NOMO-1 treated with DMSO at 0.1 percent for 48 hours (cell line): ENCODE measurements around the gene DNAJC1.
"Not testable (repeated sequence)": the region's sequence is repeated elsewhere in the genome, so short reads cannot be mapped to it uniquely, and the experiment has no call there.

Experiments used
- DNase-seq: peaks from one replicate; lab custom pipeline; 2025; ENCODE audit not compliant: unreplicated experiment; lab: John Stamatoyannopoulos, UW

The DNAJC1 gene

DNA sequence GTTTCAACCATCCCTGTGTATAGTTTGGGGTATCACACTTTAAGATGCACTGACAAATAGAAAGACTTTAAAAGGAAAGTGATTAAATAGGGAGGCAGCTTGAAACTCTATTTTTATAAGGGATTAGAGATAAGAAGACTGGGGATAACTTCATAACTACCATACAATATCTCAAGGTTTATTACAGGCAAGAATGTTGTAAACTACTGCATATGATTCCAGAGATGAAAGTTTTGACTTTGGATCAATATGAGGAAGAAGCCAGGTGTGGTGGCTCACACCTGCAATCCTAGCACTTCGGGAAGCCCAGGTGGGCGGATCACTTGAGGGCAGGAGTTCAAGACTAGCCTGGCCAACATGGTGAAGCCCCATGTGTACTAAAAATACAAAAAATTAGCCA lies 96.1 kb downstream of the DNAJC1 start:
- DNase-seq = no peak

DNA sequence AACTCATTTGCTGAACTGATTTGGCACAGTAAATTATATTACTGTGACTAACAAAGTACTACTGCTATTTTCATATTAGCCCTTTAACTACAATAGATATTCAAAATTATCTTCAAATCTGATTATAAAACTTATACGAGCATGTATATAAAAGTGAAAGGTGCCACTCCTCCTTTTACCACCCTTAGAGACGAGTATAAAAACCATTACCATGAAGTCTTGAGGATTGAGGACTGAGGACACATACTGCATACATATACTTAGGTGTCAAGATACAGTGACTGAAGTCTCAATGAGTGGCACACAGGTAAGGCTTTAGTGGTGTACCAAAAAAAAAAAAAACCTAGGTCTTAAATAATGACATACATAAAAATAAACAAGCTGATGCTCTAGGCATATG lies 98.6 kb downstream of the DNAJC1 start:
- DNase-seq = no peak

DNA sequence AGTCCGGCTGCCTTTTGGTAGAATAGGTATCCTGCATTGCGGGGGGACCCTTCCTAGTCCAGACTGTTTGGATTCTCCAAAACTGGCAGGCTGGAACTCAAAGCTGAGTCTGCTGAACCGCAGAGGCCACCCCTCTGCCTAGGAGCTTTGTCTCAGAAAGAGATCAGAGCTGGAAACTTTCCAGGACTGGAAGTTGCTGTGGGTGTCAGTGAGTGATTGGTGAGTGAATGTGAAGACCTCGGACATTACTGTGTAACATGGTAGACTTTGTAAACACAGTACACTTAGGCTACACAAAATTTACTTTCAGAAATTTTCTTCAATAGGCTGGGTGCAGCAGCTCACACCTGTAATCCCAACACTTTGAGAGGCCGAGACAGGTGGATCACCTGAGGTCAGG lies 103.8 kb downstream of the DNAJC1 start:
- no peak for DNase-seq

DNA sequence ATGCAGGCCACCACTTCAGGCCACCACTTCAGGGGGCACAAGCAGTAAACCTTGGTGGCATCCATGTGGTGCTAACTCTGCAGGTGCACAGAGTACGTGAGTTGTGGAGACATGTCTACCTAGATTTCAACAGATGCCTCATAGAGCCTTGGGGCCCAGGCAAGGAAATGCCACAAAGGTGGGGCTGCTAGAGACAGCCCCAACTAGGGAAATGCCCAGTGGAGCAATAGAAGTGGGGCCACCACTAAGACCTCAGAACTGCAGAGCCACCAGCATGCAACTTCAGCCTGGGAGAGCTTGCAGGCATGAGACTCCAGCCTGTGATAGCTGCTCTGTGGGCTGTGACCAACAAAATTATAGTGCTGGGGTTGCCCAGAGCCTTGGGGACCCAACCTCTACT lies 107.6 kb downstream of the DNAJC1 start:
- DNase-seq = no peak

DNA sequence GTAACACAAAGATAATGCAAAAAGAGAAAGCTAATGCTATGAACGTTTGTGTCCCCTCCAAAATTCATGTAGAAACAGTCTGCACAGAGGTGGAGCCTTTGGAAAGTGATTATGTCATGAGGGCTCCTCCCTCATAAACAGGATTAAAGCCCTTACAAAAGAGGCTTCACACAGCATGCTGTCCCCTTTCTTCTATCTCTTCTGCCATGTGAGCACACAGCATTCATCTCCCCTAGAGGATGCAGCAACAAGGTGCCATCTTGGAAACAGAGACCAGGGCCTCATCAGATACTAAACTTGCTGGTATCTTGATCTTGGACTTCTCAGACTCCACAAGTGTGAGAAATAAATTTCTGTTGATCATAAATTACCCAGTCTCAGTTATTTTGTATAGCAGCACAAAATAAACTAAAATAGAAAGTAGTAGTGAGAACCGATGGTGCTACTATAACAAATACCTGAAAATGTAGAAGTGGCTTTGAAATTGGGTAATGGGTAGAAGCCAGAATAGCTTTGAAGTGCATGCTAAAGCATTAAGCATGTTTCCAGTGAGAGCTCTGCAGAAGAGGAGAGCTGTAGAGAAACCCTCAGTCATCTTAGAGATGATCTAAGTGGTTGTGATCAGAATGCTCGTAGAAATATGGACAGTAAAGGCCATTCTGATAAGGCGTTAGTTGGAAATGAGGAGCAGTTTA lies 108.7 kb downstream of the DNAJC1 start:
- no peak for DNase-seq

DNA sequence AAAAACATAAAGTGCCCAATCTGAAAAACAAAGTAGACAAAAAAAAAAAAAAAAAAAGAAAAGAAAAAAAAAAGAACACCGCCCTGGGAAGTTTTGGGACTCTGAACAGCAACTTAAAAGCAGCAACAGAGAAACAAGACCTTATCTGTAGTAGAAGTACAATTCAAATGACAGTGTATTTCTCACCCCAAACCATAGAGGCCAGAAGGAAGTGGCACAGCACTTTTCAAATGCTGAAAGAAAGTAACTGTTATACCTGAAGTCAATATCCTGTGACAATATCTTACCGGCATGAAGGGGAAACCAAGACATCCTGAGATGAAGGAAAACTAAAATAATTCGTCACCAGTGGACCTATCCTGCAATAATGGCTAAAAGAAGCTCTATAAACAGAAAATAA lies 112.1 kb downstream of the DNAJC1 start:
- no peak for DNase-seq

DNA sequence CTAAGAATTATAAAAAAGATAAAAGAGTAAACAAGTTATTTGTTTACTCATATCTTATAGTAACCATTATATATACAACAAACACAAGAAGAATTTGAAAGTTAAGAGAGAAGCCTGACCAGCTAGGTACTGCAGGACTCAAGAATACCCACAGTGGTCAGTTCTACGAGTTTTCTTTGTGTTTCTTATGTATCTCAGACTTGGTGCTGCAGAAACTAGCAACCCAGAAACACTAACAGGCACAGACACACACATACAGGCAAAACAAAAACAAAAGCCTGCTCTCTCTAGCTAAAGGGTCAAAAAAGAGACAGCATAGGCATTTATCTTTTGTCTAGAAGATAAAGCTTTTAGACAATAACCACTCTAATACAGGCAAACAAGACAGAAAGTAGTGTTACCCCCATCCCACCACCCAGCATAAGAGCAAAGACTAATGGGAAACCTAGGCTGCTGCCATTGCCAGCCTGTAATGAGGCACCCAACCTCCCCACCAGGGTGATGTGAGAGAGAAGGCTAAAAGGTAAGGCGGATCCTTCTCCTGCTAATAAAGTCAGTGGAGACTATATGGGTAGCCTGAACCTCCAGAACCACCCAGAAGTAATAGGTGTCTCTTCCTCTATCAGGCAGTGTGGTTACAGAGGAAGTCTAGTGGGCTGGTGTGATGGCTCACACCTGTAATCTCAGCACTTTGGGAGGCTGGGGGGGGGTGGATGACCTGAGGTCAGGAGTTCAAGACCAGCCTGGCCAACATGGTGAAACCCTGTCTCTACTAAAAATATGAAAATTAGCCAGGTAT lies 113.9 kb downstream of the DNAJC1 start:
- DNase-seq = no peak

DNA sequence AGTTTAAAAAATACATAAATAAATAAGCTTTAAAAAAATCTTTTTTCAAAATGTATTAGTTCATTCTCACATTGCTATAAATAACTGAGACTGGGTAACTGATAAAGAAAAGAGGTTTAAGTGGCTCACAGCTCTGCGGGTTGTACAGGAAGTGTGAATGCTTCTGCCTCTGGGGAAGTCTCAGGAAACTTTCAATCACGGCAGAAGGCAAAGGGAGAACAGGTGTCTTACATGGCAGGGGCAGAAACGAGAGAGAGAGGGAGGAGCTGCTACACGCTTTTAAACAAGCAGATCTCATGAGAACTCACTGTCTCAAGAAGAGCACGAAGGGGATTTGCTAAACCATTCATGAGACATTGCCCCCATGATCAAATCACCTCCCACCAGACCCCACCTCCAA lies 114.6 kb downstream of the DNAJC1 start:
- DNase-seq = no peak

DNA sequence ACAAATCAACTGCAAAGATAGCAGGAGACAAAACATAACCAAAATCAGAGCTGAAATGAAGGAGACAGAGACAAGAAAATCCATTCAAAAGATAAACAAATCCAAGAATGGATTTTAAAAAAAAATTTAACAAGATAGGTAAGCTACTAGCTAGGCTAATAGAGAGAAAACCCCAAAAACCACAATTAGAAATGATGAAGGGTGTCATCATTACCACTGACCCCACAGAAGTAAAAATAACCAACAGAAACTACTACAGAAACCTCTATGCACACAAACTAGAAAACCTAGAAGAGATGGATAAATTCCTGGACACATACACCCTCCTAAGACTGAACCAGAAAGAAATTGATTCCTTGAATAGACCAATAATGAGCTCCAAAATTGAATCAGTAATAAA lies 117.6 kb downstream of the DNAJC1 start:
- DNase-seq = no peak

DNA sequence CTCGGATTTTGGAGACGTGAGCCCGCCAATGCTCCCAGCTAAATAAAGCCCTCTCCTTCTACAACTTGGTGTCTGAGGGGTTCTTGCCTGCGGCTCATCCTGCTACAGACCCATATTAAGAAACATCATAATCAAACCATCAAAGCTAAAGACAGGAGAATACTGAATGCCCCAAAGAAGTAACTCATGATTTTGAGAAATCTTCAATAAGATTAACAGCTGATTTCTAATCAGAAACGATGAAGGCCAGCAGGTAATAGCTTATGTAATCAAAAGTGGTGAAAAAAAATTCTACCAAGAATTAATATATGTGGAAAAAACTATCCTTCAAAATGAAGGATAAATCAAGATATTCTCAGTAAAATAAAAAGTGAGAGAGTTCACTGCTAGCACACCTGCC lies 130.3 kb downstream of the DNAJC1 start:
- DNase-seq = no peak

DNA sequence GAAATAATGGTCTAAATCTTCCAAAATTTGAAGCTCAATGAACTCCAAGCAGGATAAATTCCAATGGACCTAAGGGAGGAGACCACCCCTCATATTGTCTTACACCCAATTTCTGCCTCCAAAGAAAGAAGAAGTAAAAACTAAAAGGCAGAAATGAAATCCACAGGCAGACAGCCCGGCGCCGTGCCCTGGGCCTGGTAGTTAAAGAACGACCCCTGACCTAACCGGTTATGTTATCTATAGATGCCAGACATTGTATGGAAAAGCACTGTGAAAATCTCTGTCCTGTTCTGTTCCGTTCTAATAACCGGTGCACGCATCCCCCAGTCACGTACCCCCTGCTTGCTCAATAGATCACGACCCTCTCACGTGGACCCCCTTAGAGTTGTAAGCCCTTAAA lies 130.8 kb downstream of the DNAJC1 start:
- not testable (repeated sequence) for DNase-seq

DNA sequence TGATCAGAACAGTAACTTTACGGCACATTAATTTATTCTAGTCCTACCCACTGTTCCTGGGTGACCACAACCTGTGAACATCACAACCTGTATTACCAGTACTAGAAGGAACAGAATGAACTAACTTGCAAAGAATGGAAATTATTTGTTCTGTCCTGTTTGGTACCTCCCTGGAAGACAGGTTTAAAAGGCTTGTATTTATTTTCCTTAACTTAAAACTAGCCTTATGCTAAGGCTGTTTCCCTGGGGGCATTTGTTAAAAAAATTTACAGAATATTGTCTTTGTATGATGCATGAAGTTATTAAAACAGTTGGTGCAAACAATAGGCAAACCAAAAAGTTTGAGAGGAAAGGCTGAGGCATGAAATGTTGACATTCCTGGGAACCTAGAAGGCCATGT lies 132.7 kb downstream of the DNAJC1 start:
- DNase-seq = no peak

DNA sequence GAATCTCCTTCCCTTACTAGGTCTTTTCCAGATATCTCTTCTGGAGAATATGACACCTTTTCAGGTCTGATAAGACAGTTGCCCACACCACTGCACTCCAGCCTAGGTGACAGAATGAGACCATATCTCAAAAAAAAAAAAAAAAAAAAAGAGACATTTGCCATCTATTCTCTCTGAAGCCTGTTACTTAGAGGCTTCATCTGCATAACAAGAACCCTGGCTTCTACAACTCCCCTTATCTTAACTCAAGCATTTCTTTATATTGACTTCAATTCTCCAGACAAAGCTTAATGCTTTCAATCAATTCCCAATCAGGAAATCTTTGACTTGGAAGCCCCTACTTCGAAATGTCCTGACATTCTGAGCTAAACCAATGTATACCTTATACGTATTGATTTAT lies 134.4 kb downstream of the DNAJC1 start:
- not testable (repeated sequence) for DNase-seq

DNA sequence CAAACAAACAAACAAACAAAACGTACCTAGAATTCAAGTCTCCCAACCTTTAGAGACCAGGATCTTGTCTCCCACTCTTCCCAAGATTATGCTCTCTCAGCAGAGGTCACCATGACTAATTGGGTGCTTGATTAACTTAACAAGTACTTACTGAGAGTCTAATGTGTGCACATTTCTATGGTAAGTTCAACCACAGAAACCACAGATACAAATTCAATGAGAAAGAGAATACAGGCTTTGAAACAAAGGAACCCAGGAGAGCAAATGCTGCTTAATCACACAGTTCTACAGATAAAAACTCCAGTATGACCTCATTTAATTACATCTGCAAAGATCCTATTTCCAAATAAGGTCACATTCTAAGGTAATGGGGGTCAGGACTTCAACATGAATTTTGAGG lies 142.8 kb downstream of the DNAJC1 start:
- DNase-seq = peak; percentile 18

DNA sequence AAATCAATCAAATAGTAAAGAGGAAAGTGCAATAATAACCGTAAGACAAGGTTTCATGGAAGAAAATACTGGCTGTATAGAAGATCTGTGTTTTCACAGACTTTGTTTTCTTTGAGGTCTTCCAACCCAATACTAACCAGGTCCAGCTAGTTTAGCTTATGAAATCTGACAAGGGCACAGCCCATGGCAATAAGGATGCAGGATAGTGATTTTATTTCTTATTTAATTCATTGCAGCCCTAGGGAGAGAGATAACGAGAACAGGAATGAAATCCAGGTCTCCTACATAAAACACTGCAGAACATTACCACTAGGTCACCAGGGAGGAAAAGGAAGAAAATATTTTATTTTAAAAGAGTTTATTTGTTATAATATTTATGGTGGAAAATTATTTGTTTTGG lies 145.1 kb downstream of the DNAJC1 start:
- DNase-seq = no peak

DNA sequence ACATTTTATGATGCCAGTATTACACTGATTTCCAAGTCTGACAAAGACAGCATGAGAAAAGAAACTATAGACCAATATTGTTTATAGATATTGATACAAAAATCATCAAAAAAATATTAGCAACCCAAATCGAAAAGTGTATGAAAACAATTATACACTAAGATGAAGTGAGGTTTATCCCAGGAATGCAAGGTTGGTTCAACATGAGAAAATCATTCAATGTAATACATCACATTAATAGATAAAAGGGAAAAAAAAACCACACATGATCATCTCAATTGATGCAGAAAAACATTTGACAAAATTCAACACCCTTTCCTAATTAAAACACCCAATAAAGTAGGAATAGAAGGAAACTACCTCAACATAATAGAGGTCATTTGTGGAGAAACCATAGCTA lies 153.9 kb downstream of the DNAJC1 start:
- DNase-seq = no peak

DNA sequence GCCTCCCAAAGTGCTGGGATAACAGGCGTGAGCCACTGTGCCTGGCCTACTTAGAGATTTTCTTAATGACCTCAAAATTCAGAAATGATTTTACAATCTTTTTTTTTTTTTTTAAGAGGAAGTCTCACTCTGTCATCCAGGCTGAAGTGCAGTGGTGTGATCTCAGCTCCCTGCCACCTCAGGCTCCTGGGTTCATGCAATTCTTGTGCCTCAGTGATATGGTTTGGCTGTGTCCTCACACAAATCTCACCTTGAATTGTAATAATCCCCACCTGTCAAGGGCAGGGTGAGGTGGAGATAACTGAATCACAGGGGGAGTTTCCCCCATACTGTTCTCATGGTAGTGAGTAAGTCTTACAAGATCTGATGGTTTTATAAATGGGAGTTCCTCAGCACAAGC lies 159.9 kb downstream of the DNAJC1 start:
- no peak for DNase-seq

DNA sequence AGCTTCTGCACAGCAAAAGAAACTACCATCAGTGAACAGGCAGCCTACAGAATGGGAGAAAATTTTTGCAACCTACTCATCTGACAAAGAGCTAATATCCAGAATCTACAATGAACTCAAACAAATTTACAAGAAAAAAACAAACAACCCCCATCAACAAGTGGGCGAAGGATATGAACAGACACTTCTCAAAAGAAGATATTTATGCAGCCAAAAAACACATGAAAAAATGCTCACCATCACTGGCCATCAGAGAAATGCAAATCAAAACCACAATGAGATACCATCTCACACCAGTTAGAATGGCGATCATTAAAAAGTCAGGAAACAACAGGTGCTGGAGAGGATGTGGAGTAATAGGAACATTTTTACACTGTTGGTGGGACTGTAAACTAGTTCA lies 162.3 kb downstream of the DNAJC1 start:
- not testable (repeated sequence) for DNase-seq

DNA sequence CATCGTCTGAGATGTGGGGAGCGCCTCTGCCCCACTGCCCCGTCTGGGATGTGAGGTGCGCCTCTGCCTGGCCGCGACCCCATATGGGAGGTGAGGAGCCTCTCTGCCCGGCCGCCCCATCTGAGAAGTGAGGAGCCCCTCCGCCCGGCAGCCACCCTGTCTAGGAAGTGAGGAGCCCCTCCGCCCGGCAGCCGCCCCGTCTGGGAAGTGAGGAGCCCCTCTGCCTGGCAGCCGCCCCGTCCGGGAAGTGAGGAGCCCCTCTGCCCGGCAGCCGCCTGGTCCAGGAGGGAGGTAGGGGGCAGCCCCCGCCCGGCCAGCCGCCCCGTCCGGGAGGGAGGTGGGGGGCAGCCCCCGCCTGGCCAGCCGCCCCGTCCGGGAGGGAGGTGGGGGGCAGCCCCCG lies 166.0 kb downstream of the DNAJC1 start:
- DNase-seq = not testable (repeated sequence)

DNA sequence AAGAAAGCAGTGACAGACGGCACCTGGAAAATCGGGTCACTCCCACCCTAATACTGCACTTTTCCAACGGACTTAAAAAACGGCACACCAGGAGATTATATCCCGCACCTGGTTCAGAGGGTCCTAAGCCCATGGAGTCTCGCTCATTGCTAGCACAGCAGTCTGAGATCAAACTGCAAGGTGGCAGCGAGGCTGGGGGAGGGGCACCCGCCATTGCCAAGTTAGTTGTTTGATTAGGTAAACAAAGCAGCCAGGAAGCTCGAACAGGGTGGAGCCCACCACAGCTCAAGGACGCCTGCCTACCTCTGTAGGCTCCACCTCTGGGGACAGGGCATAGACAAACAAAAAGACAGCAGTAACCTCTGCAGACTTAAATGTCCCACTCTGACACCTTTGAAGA lies 169.0 kb downstream of the DNAJC1 start:
- DNase-seq = not testable (repeated sequence)

DNA sequence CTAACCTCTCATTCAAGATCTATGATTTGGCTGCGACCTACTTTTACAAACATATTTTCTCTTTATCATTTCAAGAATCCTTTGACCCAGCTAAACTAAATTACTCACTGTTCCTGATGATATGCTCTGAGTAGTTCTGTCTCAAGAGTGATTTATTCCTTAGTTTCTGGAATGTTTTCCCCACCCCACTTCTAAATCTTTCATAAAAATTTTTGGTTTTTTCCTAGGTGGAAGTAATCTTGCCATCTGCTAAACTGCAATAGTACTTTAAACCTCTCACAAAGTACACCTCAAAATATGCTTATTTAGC lies 170.8 kb downstream of the DNAJC1 start:
- no peak for DNase-seq

DNA sequence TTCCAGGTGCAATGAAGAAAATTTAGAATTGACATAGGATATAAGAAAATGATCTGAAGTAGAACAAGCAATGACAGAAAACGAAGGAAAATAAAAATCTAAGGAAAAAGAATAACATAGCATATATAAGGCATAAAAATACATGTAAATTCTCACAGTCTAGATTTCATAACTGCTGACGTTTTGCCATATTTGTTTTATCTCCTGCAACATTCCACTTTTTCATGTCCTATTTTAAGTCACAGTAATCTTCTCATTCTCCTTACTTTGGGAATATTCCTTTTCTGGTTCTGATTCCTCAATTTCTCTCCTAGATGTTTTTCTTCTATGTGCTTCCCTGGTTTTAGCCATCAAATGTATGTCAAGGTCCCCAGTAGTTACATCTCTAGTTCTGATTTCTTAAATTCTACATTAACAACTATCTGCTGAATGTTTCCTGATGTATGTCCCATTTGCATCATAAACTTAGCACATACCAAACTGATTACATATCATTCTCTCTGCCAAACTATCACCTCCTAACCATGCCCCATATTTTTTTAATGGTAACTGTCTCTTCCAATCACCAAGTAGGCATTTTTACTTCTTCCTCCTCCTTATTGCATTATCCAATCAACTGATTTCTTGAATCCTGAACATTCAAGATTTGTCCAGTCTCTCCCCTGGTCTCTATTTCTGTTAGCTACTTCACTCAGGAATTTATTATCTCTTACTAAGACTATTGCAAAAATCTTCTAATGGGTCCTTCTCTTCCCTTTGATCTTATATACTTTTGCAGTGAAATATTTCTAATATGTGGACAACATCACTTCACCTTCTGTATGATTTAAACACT lies 171.3 kb downstream of the DNAJC1 start:
- no peak for DNase-seq
